Right lung (tissue), 5 donors: ENCODE measurements around the gene PLCG2. TPM values are rescaled to one million over a fixed set of nuclear protein-coding genes. Genes with fewer than 3 reads are reported as not detected.
"Not testable (repeated sequence)": the region's sequence is repeated elsewhere in the genome, so short reads cannot be mapped to it uniquely, and the experiment has no call there.

Experiments used
- DNase-seq, 2 donors: peaks; one replicate each; pipeline ENCODE4 v3.0.0-alpha.2; 2013
- polyA plus RNA-seq, 5 donors: library from polyadenylated mRNA; unstranded; fragments of 120-200 nt; gene quantifications; one replicate each; pipeline versions ENCODE4 v1.2.1 to v1.2.3, GENCODE V29; 2013; ENCODE audit warnings: inconsistent platforms in 1 of 5, low replicate concordance in 1 of 5; ENCODE audit not compliant: insufficient read length in 5 of 5, insufficient read depth in 1 of 5

PLCG2 gene
- polyA plus RNA-seq, 5 donors, result 6.5 to 10.8 (median 8.3) TPM

GRCh38 chr16:81994485-81994884, 215.4 kb downstream of the PLCG2 start:
- no peak for DNase-seq

GRCh38 chr16:81995651-81996050, 216.6 kb downstream of the PLCG2 start:
- no peak for DNase-seq

- no peak for DNase-seq
Observed at GRCh38 chr16:81996664-81997509, 217.8 kb downstream of the PLCG2 start.

GRCh38 chr16:81997738-81998137, 218.6 kb downstream of the PLCG2 start:
- DNase-seq, result no peak

GRCh38 chr16:82002831-82003230, 223.7 kb downstream of the PLCG2 start:
- no peak for DNase-seq

GRCh38 chr16:82004601-82005000, 225.5 kb downstream of the PLCG2 start:
- DNase-seq, result no peak

- no peak for DNase-seq
Observed at GRCh38 chr16:82005027-82005830, 226.1 kb downstream of the PLCG2 start.

- no peak for DNase-seq
Observed at GRCh38 chr16:82006036-82006435, 226.9 kb downstream of the PLCG2 start.

GRCh38 chr16:82007189-82007588, 228.1 kb downstream of the PLCG2 start:
- no peak for DNase-seq

GRCh38 chr16:82008957-82009592, 230.0 kb downstream of the PLCG2 start:
- DNase-seq, result no peak

GRCh38 chr16:82009789-82010188, 230.7 kb downstream of the PLCG2 start:
- not testable (repeated sequence) for DNase-seq

GRCh38 chr16:82010649-82011048, 231.6 kb downstream of the PLCG2 start:
- no peak for DNase-seq

- DNase-seq, result peak in 1 of 2 donors; percentile 51
Observed at GRCh38 chr16:82011199-82011641, 232.1 kb downstream of the PLCG2 start, which contains the start of gene SDR42E1. SDR42E1 (minus strand) TSS chr16:82011470; CDS start chr16:82000858, 10,612 bp downstream.

Other genes starting within 250 kb of the PLCG2 start
- 1 to 10 TPM; 6.3 to 8.7 (median 8.1) TPM for gene SDR42E1, start 232.2 kb downstream of the PLCG2 start, polyA plus RNA-seq